B cell (primary cell): Measurements from ENCODE around the gene ABCC3.

Source experiments
- CTCF ChIP-seq: fragments of 200-600 bp; IDR thresholded peaks from one replicate; pipeline ENCODE4 v1.8.0; 2022; ENCODE audit warnings: antibody characterized with exemption, mild to moderate bottlenecking
- EZH2 ChIP-seq: IDR thresholded peaks from 2 replicates; pipeline ENCODE4 v1.6.1; 2012; ENCODE audit warnings: borderline replicate concordance, low read depth, mild to moderate bottlenecking, moderate library complexity, low read length; ENCODE audit not compliant: insufficient read depth, poor library complexity, severe bottlenecking

DNA sequence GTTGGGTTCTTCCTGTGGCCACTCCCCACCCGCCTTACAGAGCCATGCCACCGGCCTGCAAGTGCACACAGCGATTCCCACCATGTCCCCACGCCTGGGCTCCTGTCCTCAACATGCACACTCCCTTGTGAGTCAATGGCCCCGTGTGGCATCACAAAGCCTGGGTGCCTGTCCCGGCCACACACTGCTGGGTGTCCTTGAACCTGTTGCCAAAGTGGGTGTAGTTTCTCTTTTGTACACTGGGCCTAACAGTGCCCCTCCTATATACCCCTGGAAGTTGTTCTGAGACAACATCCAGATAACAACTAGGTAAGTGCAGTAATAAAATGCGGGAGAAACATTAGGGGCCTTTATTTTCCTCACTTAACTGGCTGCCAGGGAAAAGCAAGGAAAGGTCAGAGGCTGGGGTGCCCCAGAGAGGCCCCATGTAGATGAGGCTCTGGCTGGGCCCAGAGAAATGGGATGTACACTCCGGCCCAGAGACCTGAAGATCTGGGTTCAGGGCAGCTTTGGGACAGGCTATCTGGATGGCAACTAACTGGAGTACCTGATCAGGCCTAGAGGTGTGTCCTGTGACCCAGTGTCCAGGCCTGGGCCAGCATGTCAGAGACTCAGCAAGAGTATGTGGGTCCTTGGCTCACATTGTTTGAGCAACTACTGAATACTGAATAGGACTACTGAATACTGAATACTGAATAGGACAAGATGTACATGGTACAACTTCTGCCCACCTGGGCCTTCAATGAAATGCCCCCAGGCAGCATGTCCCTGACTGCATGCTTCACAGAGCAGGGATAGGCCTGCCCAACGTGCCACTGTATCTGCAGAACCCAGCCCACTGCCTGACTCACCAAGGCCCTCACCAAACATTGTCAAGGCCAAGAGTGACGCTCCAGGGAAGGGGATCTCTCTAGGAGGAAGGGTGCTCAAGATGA lies 8.3 kb downstream of the ABCC3 start:
- no peak for TF ChIP-seq CTCF
- TF ChIP-seq EZH2: no peak
